ENCODE data around the gene DUSP22.

The DUSP22 gene

GRCh38 chr6:400815-401214, 108.5 kb downstream of the DUSP22 start:
- no peak for DNase-seq

Data from NCI-H2029 (cell line).